AG04450 (cell line): Measurements from ENCODE around the gene CGRRF1. TPM values are rescaled to one million over a fixed set of nuclear protein-coding genes. Genes with fewer than 3 reads are reported as not detected.

Source experiments
- CTCF ChIA-PET: fragments of 300-600, 350-600 bp; formaldehyde crosslinking; extraction: SDS; loops from one replicate; lab custom pipeline; 2022; ENCODE audit warnings: antibody characterized with exemption, inconsistent platforms; lab: Charles Lee
- POLR2A ChIA-PET: fragments of 350-600 bp; formaldehyde crosslinking; extraction: SDS; loops from one replicate; lab custom pipeline; 2021; ENCODE audit warnings: antibody characterized with exemption, inconsistent platforms; lab: Yijun Ruan, JAX
- DNase-seq: peaks from one replicate; pipeline ENCODE4 v3.0.0-alpha.2; 2011; ENCODE audit warnings: low read depth, low spot score
- H3K27ac ChIP-seq: one replicate; pipeline ENCODE4 v1.5.1; 2012; ENCODE audit warnings: low read depth, low read length, control low read depth
- H3K27me3 ChIP-seq: one replicate; pipeline ENCODE4 v1.6.0; 2012; ENCODE audit warnings: low read length; ENCODE audit not compliant: control insufficient read depth, insufficient read depth
- H3K4me3 ChIP-seq: 2 replicates; pipeline ENCODE4 v1.5.1; 2011; ENCODE audit warnings: mild to moderate bottlenecking, low read depth, low read length, control low read depth
- H3K9me3 ChIP-seq: 2 replicates; pipeline ENCODE4 v1.5.1; 2012; ENCODE audit warnings: low read length; ENCODE audit not compliant: control insufficient read depth, insufficient read depth
- CTCF ChIP-seq: IDR thresholded peaks from 2 replicates; pipeline ENCODE4 v1.5.1; 2011; ENCODE audit warnings: low read depth, low read length, control low read depth, inconsistent platforms
- polyA plus RNA-seq: library from polyadenylated mRNA; depleted of rRNA; stranded (reverse); fragments of >200 nt; gene quantifications from 2 replicates; pipeline ENCODE4 v1.2.3, GENCODE V29; 2011

The CGRRF1 gene
- polyA plus RNA-seq, 1 experiment = 22.2 TPM

DNA sequence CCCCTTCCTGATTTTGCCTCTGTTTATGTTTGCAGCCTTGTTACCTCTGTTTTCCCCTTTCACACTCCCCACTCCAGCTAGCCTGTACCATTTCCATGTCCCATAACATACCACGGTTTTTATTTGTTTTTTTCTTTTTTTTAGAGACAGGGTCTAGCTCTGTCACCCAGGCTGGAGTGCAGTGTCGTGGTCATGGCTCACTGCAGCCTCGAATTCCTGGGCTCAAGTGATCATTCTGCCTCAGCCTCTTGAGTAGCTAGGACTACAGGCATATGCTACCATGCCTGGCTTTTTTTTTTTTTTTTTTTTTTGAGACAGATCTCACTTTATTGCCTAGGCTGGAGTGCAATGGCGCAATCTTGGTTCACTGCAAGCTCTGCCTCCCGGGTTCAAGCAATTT is 38.8 kb downstream of the CGRRF1 start:
- no peak for DNase-seq
- Histone ChIP-seq H3K9me3 (no peaks in the 10 kb centered on the region; the same call in 1 of the 2 replicates), H3K27ac (no peak overlapping the region), H3K4me3 (no peak overlapping the region), H3K27me3 (no peaks in the 10 kb centered on the region)
- no peak for TF ChIP-seq CTCF
- CTCF ChIA-PET = interaction anchor here (0.9 to 1.0 kb wide), 2 partner anchors 16 to 257 kb away, joined by 3 to 4 read pairs; no protein-coding TSS in a partner anchor
- POLR2A ChIA-PET = no interaction called here

GRCh38 chr14:54549862-54550261 is 40.2 kb downstream of the CGRRF1 start:
- CTCF ChIA-PET = interaction anchor here (0.9 to 2.1 kb wide), 4 partner anchors 14 to 256 kb away, joined by 3 to 15 read pairs (median 3); no protein-coding TSS in a partner anchor
- TF ChIP-seq CTCF = no peak
- POLR2A ChIA-PET = interaction anchor here (0.5 to 0.8 kb wide), 2 partner anchors 26 to 168 kb away, joined by 3 to 6 read pairs; no protein-coding TSS in a partner anchor
- no peak for DNase-seq
- Histone ChIP-seq H3K9me3 (no peaks in the 10 kb centered on the region), H3K4me3 (no peak overlapping the region), H3K27ac (no peak overlapping the region), H3K27me3 (no peaks in the 10 kb centered on the region)

GRCh38 chr14:54550514-54550913 is 40.8 kb downstream of the CGRRF1 start:
- TF ChIP-seq CTCF = no peak
- no peaks in the 10 kb centered on the region for H3K9me3 ChIP-seq
- H3K27me3 ChIP-seq = no peaks in the 10 kb centered on the region
- CTCF ChIA-PET = interaction anchor here (0.9 to 2.1 kb wide), 5 partner anchors 14 to 256 kb away, joined by 3 to 15 read pairs (median 3); no protein-coding TSS in a partner anchor
- no peak overlapping the region for H3K27ac ChIP-seq
- POLR2A ChIA-PET = interaction anchor here (0.5 to 0.8 kb wide), 2 partner anchors 26 to 167 kb away, joined by 3 to 6 read pairs; no protein-coding TSS in a partner anchor
- DNase-seq = no peak
- H3K4me3 ChIP-seq = no peak overlapping the region

- DNase-seq = no peak
- CTCF ChIA-PET = interaction anchor here (1.0 to 2.1 kb wide), 2 partner anchors 10 to 220 kb away, joined by 3 to 12 read pairs; no protein-coding TSS in a partner anchor
Observed at GRCh38 chr14:54554401-54554800, 44.7 kb downstream of the CGRRF1 start.

More at GRCh38 chr14:54554401-54554800, 44.7 kb downstream of the CGRRF1 start:
- no peaks in the 10 kb centered on the region for H3K9me3 ChIP-seq
- H3K27ac ChIP-seq = no peak overlapping the region
- no peak overlapping the region for H3K4me3 ChIP-seq
- no peak for TF ChIP-seq CTCF
- POLR2A ChIA-PET = no interaction called here
- H3K27me3 ChIP-seq = no peaks in the 10 kb centered on the region
